Astrocyte (in vitro differentiated cells and primary cell): ENCODE measurements around the gene PGF. TPM values are rescaled to one million over a fixed set of nuclear protein-coding genes. Genes with fewer than 3 reads are reported as not detected.
"Not testable (repeated sequence)": the region's sequence is repeated elsewhere in the genome, so short reads cannot be mapped to it uniquely, and the experiment has no call there.

Experiments used
- DNase-seq: peaks from one replicate; pipeline ENCODE4 v3.0.0-alpha.2; 2010; ENCODE audit warnings: low read depth
- FAIRE-seq: peaks from 2 replicates; lab custom pipeline; 2011; peaks lifted over from hg19 to GRCh38; lab: Jason Lieb, UNC
- H2AFZ ChIP-seq: 2 replicates; pipeline ENCODE4 v1.6.0; 2012; ENCODE audit warnings: low read depth, low read length, inconsistent platforms
- H3K27ac ChIP-seq: 2 replicates; pipeline ENCODE4 v1.5.1; 2011; ENCODE audit warnings: low read depth, low read length, inconsistent platforms
- H3K27me3 ChIP-seq: 2 replicates; pipeline ENCODE4 v1.6.0; 2011; ENCODE audit warnings: low read length, inconsistent platforms; ENCODE audit not compliant: insufficient read depth
- H3K36me3 ChIP-seq: 2 replicates; pipeline ENCODE4 v1.5.1; 2011; ENCODE audit warnings: low read length, inconsistent platforms; ENCODE audit not compliant: insufficient read depth
- H3K4me1 ChIP-seq: 2 replicates; pipeline ENCODE4 v1.5.1; 2011; ENCODE audit warnings: low read length, inconsistent platforms; ENCODE audit not compliant: insufficient read depth
- H3K4me2 ChIP-seq: 2 replicates; pipeline ENCODE4 v1.6.0; 2012; ENCODE audit warnings: low read length, inconsistent platforms
- H3K4me3 ChIP-seq: 2 replicates; pipeline ENCODE4 v1.5.1; 2011; ENCODE audit warnings: low read depth, mild to moderate bottlenecking, low read length, inconsistent platforms; ENCODE audit not compliant: insufficient read depth
- H3K79me2 ChIP-seq: 2 replicates; pipeline ENCODE4 v1.6.0; 2012; ENCODE audit warnings: mild to moderate bottlenecking, low read length, inconsistent platforms; ENCODE audit not compliant: insufficient read depth
- H3K9ac ChIP-seq: 2 replicates; pipeline ENCODE4 v1.6.0; 2012; ENCODE audit warnings: mild to moderate bottlenecking, low read length, inconsistent platforms
- H3K9me3 ChIP-seq: 2 replicates; pipeline ENCODE4 v1.5.1; 2012; ENCODE audit warnings: low read depth, mild to moderate bottlenecking, low read length, inconsistent platforms; ENCODE audit not compliant: insufficient read depth
- H4K20me1 ChIP-seq: 2 replicates; pipeline ENCODE4 v1.6.0; 2012; ENCODE audit warnings: low read length, inconsistent platforms; ENCODE audit not compliant: insufficient read depth
- H3K27ac Mint-ChIP-seq: one replicate; pipeline ENCODE4 v1.8.0; 2021; ENCODE audit warnings: mild to moderate bottlenecking, mixed read lengths; ENCODE audit not compliant: unreplicated experiment
- H3K27me3 Mint-ChIP-seq: one replicate; pipeline ENCODE4 v1.8.0; 2021; ENCODE audit warnings: low read depth, mixed read lengths; ENCODE audit not compliant: unreplicated experiment
- H3K36me3 Mint-ChIP-seq: one replicate; pipeline ENCODE4 v1.8.0; 2021; ENCODE audit warnings: low read depth, mixed read lengths; ENCODE audit not compliant: unreplicated experiment
- H3K4me1 Mint-ChIP-seq: one replicate; pipeline ENCODE4 v1.8.0; 2021; ENCODE audit warnings: low read depth, mixed read lengths; ENCODE audit not compliant: unreplicated experiment
- H3K4me3 Mint-ChIP-seq: one replicate; pipeline ENCODE4 v1.8.0; 2021; ENCODE audit warnings: mild to moderate bottlenecking, moderate library complexity, mixed read lengths; ENCODE audit not compliant: unreplicated experiment
- H3K9me3 Mint-ChIP-seq: one replicate; pipeline ENCODE4 v1.8.0; 2021; ENCODE audit warnings: mild to moderate bottlenecking, mixed read lengths; ENCODE audit not compliant: unreplicated experiment
- CTCF ChIP-seq: IDR thresholded peaks from 2 replicates; pipeline ENCODE4 v1.5.1; 2011; ENCODE audit warnings: low read depth, mild to moderate bottlenecking, inconsistent platforms, low read length, moderate library complexity; ENCODE audit not compliant: insufficient read depth
- EZH2 ChIP-seq: IDR thresholded peaks from 2 replicates; pipeline ENCODE4 v1.6.1; 2012; ENCODE audit warnings: mild to moderate bottlenecking, low read length, inconsistent platforms; ENCODE audit not compliant: insufficient read depth
- total RNA-seq: library from RNA; stranded (reverse); gene quantifications from 2 replicates; pipeline ENCODE4 v1.2.1, GENCODE V29; 2021

PGF gene
- total RNA-seq, 1 donor from 2014 or later = 3.5 TPM

DNA sequence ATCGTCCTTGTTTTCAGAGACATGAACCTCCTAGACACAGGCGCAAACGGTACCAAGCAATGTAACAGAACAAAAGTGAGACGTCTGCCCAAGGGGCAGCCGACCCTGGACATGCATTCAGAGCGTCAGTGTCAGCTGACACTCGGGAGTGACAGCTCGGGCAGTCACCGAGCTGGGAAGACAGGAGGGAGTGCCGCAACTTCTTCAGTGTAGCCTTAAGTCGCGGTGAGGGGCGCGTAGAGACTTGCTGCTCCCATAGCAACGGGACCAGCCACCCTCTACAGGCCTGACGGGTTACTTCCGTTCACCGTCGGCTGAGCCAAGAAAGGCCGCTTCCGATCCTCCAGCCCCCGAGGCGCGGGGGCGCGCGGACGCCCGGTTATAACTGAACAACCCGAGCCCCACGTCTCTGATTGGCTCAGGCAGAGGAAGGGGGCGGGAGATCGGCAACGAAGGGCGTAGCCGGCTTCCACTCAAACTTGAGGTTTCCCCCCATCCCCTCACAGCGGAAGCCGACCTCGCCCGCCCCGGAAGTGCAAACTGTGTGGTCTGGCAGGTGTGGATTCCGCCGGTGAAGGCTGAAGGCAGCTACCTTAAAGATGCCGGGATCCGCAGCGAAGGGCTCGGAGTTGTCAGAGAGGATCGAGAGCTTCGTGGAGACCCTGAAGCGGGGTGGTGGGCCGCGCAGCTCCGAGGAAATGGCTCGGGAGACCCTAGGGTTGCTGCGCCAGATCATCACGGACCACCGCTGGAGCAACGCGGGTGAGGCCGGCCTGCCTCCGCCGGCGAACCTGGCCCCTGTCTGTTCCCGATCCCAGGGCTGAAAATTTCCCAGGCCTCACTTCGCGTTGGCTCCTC, 47.2 kb upstream of the PGF start, which contains the start of gene EIF2B2:
Gene EIF2B2, plus strand, starts transcription at position 530 of the 858 bp plus-strand sequence. Its CDS starts 70 bp downstream, at position 600.
- Histone ChIP-seq H3K79me2 (peaks cover 33% of the 10 kb centered on the region), H2AFZ (peak within 1 kb of the TSS; percentile 97), H4K20me1 (peaks cover 3% of the 10 kb centered on the region), H3K27me3 (no peaks in the 10 kb centered on the region), H3K4me1 (peaks cover 14% of the 10 kb centered on the region), H3K36me3 (peaks cover 25% of the 10 kb centered on the region), H3K27ac (peak within 1 kb of the TSS; percentile 72), H3K9me3 (no peaks in the 10 kb centered on the region), H3K4me2 (peak within 1 kb of the TSS; percentile 93), H3K4me3 (peak within 1 kb of the TSS; percentile 91), H3K9ac (peak within 1 kb of the TSS; percentile 89)
- TF ChIP-seq EZH2 (no peak), CTCF (no peak)
- Mint-ChIP-seq H3K27me3 (no peaks in the 10 kb centered on the region), H3K9me3 (peaks cover 2% of the 10 kb centered on the region), H3K4me1 (peaks cover 16% of the 10 kb centered on the region), H3K4me3 (peak within 1 kb of the TSS; percentile 98), H3K27ac (peak within 1 kb of the TSS; percentile 87), H3K36me3 (peaks cover 7% of the 10 kb centered on the region)
- DNase-seq (peak; percentile 89), FAIRE-seq (no peak)

DNA sequence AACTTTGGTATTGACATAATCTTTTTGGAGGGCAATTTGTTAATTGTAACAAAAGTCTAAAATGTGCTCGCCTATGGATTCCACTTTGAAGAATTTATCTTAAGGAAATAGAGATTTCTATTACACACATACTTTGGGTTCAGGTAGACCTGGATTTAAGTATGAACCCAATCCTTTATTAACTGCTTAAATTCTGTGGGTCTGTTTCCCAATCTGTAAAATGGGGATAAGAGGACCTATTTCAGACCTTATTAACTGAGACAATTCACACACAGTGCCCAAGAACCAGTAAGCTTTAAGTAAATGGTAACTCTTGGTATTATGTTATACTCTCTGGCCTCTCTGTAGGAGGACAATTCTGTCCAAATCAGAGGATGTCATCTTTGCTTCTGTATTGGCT, 46.5 kb upstream of the PGF start:
- Histone ChIP-seq H3K27ac (peak overlapping the region; percentile 72), H3K9ac (peak overlapping the region; percentile 89), H3K4me2 (peak overlapping the region; percentile 93), H3K36me3 (peaks cover 18% of the 10 kb centered on the region), H3K4me1 (peaks cover 14% of the 10 kb centered on the region), H3K4me3 (peak overlapping the region; percentile 91), H4K20me1 (peaks cover 3% of the 10 kb centered on the region), H3K9me3 (no peaks in the 10 kb centered on the region), H3K27me3 (no peaks in the 10 kb centered on the region), H2AFZ (peak overlapping the region; percentile 97), H3K79me2 (peaks cover 33% of the 10 kb centered on the region)
- H3K36me3 Mint-ChIP-seq = peaks cover 3% of the 10 kb centered on the region
- DNase-seq (no peak), FAIRE-seq (no peak)
- H3K4me1 Mint-ChIP-seq = peaks cover 16% of the 10 kb centered on the region
- TF ChIP-seq CTCF (no peak), EZH2 (no peak)
- no peaks in the 10 kb centered on the region for H3K27me3 Mint-ChIP-seq
- H3K4me3 Mint-ChIP-seq = peak overlapping the region; percentile 98
- H3K9me3 Mint-ChIP-seq = peaks cover 2% of the 10 kb centered on the region
- H3K27ac Mint-ChIP-seq = peak overlapping the region; percentile 87

DNA sequence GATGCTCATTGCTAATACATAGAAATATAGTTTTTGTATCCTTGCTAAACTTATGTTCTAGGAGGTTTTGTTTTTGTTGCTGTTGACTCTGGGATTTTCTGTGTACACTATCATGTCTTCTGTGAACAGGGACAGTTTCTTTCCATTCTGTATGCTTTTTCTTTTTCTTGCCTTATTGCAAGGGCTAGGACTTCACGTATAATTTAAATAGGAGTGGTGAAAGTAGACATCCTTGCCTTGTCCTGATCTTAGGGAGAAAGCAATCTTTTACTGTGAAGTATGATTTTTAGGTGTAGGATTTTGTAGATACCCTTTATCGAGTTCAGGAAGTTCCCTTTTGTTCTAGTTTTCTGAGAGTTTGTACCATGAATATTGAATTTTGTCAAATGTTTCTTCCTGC, 45.9 kb upstream of the PGF start:
- Histone ChIP-seq H3K79me2 (peaks cover 29% of the 10 kb centered on the region), H4K20me1 (peaks cover 3% of the 10 kb centered on the region), H2AFZ (no peak overlapping the region), H3K4me1 (peaks cover 14% of the 10 kb centered on the region), H3K36me3 (peaks cover 11% of the 10 kb centered on the region), H3K27me3 (no peaks in the 10 kb centered on the region), H3K4me2 (no peak overlapping the region), H3K4me3 (no peak overlapping the region), H3K27ac (no peak overlapping the region), H3K9ac (no peak overlapping the region), H3K9me3 (no peaks in the 10 kb centered on the region)
- no peak for FAIRE-seq
- no peak overlapping the region for H3K4me3 Mint-ChIP-seq
- no peak for DNase-seq
- H3K4me1 Mint-ChIP-seq = peaks cover 16% of the 10 kb centered on the region
- H3K36me3 Mint-ChIP-seq = peaks cover 1% of the 10 kb centered on the region
- peaks cover 2% of the 10 kb centered on the region for H3K9me3 Mint-ChIP-seq
- no peak overlapping the region for H3K27ac Mint-ChIP-seq
- TF ChIP-seq EZH2 (no peak), CTCF (no peak)
- H3K27me3 Mint-ChIP-seq = no peaks in the 10 kb centered on the region

DNA sequence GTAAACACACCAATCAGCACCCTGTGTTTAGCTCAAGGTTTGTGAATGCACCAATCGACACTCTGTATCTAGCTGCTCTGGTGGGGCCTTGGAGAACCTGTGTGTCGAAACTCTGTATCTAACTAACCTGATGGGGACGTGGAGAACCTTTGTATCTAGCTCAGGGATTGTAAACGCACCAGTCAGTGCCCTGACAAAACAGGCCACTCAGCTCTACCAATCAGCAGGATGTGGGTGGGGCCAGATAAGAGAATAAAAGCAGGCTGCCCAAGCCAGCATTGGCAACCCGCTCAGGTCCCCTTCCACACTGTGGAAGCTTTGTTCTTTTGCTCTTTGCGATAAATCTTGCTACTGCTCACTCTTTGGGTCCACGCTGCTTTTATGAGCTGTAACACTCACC, 40.4 kb upstream of the PGF start:
- H3K27me3 Mint-ChIP-seq, H3K9me3 Mint-ChIP-seq, H3K4me3 Mint-ChIP-seq: not testable (repeated sequence)

More for the DNA sequence above, 40.4 kb upstream of the PGF start:
- not testable (repeated sequence) for H3K4me2 ChIP-seq, H3K79me2 ChIP-seq, H2AFZ ChIP-seq, H3K9me3 ChIP-seq, H3K27ac Mint-ChIP-seq, H3K27me3 ChIP-seq, H4K20me1 ChIP-seq, H3K4me1 ChIP-seq, H3K36me3 Mint-ChIP-seq, H3K4me3 ChIP-seq, FAIRE-seq, DNase-seq, H3K9ac ChIP-seq, H3K4me1 Mint-ChIP-seq, H3K36me3 ChIP-seq, H3K27ac ChIP-seq
